ENCODE measurements around the gene ARHGDIB.

The ARHGDIB gene

GRCh38 chr12:14979468-14979867, 18.1 kb upstream of the ARHGDIB start:
- no peak overlapping the region for H3K4me3 ChIP-seq (replicated peaks; ENCODE audit: insufficient read depth, low read length)
- H3K27me3 ChIP-seq (ENCODE audit: insufficient read depth, poor library complexity, severe bottlenecking) = no peaks in the 10 kb centered on the region
- TF ChIP-seq REST (IDR thresholded peaks at IDR 0.05; ENCODE audit: insufficient replicate concordance, low read depth) (no peak), SPI1 (IDR thresholded peaks at IDR 0.05; ENCODE audit: borderline replicate concordance, low read depth) (peak; percentile 70; the same call in 1 of the 2 replicates)
- H3K27ac ChIP-seq (replicated peaks) = no peak overlapping the region; the same call in 1 of the 2 replicates
- DNase-seq (ENCODE audit: low read depth in 1 of 2, low spot score in 1 of 2) = no peak

- no peak overlapping the region for H3K27ac ChIP-seq (replicated peaks)
- TF ChIP-seq GABPA (IDR thresholded peaks at IDR 0.05; ENCODE audit: low read depth) (no peak), SPI1 (IDR thresholded peaks at IDR 0.05; ENCODE audit: borderline replicate concordance, low read depth) (no peak), POLR2AphosphoS5 (IDR thresholded peaks at IDR 0.05; ENCODE audit: low read depth) (no peak), REST (IDR thresholded peaks at IDR 0.05; ENCODE audit: insufficient replicate concordance, low read depth) (no peak), CTCF (IDR thresholded peaks at IDR 0.05; ENCODE audit: insufficient read depth, low read length) (no peak)
- H3K4me3 ChIP-seq (replicated peaks; ENCODE audit: insufficient read depth, low read length) = no peak overlapping the region
- no peak for DNase-seq (ENCODE audit: low read depth in 1 of 2, low spot score in 1 of 2)
- H3K27me3 ChIP-seq (ENCODE audit: insufficient read depth, poor library complexity, severe bottlenecking) = no peaks in the 10 kb centered on the region
Observed at GRCh38 chr12:14976658-14977057, 15.3 kb upstream of the ARHGDIB start.

- no peak for DNase-seq (ENCODE audit: low read depth in 1 of 2, low spot score in 1 of 2)
- Histone ChIP-seq H3K27me3 (ENCODE audit: insufficient read depth, poor library complexity, severe bottlenecking) (no peaks in the 10 kb centered on the region), H3K27ac (replicated peaks) (peak overlapping the region; percentile 31; the same call in 1 of the 2 replicates), H3K4me3 (replicated peaks; ENCODE audit: insufficient read depth, low read length) (no peak overlapping the region)
- TF ChIP-seq SPI1 (IDR thresholded peaks at IDR 0.05; ENCODE audit: borderline replicate concordance, low read depth) (peak; percentile 81; the same call in 1 of the 2 replicates), GABPA (IDR thresholded peaks at IDR 0.05; ENCODE audit: low read depth) (no peak)
Observed at GRCh38 chr12:14975457-14975856, 14.1 kb upstream of the ARHGDIB start.

GRCh38 chr12:14974633-14975032, 13.2 kb upstream of the ARHGDIB start:
- H3K4me3 ChIP-seq (replicated peaks; ENCODE audit: insufficient read depth, low read length) = no peak overlapping the region
- DNase-seq (ENCODE audit: low read depth in 1 of 2, low spot score in 1 of 2) = no peak
- no peak for TF ChIP-seq REST (IDR thresholded peaks at IDR 0.05; ENCODE audit: insufficient replicate concordance, low read depth)
- no peak for TF ChIP-seq CTCF (IDR thresholded peaks at IDR 0.05; ENCODE audit: insufficient read depth, low read length)
- TF ChIP-seq POLR2AphosphoS5 (IDR thresholded peaks at IDR 0.05; ENCODE audit: low read depth) = no peak
- TF ChIP-seq GABPA (IDR thresholded peaks at IDR 0.05; ENCODE audit: low read depth) = no peak
- no peak for TF ChIP-seq SPI1 (IDR thresholded peaks at IDR 0.05; ENCODE audit: borderline replicate concordance, low read depth)
- no peak overlapping the region for H3K27ac ChIP-seq (replicated peaks)
- H3K27me3 ChIP-seq (ENCODE audit: insufficient read depth, poor library complexity, severe bottlenecking) = no peaks in the 10 kb centered on the region
